GM18507 (cell line): ENCODE results near the gene ZNRF2.
A peak's percentile ranks its signal among the peaks of the same experiment; 100 is the strongest.
"Not testable (repeated sequence)": the region's sequence is repeated elsewhere in the genome, so short reads cannot be mapped to it uniquely, and the experiment has no call there.

Experiments
- DNase-seq: peaks from one replicate; pipeline ENCODE4 v3.0.0; 2011; ENCODE audit warnings: low read depth; ENCODE audit not compliant: insufficient read length; ENCODE audit errors: extremely low spot score
- FAIRE-seq: peaks from 2 replicates; lab custom pipeline; 2011; peaks lifted over from hg19 to GRCh38; lab: Jason Lieb, UNC

ZNRF2 gene

GRCh38 chr7:30285067-30285535 lies 704 bp downstream of the ZNRF2 start:
- no peak for DNase-seq

DNA sequence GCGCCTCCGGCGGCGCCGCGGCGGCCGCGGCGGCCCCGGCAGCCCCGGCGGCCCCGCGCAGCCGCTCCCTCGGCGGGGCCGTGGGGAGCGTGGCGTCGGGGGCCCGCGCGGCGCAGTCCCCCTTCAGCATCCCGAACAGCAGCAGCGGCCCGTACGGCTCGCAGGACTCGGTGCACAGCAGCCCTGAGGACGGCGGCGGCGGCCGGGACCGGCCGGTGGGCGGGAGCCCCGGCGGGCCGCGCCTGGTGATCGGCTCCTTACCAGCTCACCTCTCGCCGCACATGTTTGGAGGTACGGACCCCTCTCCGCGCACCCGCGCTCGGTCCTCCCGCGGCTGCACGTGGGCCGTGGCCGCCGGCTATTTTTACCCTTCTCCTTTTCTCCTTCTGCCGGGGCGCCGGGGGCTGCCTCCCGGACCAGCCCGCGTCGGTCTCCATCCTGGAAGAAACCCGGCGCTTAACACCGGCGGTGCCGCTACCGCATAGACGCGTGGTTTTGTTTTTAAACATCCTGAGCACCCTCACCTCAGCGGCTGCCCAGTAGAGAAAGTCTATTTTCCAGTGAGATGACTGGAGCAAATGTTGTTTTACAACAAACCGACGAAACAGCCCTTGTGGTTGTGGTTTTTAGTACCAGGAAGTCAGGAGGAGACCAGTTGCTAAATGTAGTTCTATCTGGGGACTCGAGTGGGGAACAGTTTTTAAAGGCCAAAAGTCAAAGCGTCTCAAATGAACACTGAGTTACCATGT lies 1.3 kb downstream of the ZNRF2 start:
- DNase-seq (no peak), FAIRE-seq (peak; percentile 81)

More at GRCh38 chr7:30285067-30285535, 704 bp downstream of the ZNRF2 start:
- FAIRE-seq = no peak

GRCh38 chr7:30286749-30287148 lies 2.4 kb downstream of the ZNRF2 start:
- FAIRE-seq (no peak), DNase-seq (no peak)

DNA sequence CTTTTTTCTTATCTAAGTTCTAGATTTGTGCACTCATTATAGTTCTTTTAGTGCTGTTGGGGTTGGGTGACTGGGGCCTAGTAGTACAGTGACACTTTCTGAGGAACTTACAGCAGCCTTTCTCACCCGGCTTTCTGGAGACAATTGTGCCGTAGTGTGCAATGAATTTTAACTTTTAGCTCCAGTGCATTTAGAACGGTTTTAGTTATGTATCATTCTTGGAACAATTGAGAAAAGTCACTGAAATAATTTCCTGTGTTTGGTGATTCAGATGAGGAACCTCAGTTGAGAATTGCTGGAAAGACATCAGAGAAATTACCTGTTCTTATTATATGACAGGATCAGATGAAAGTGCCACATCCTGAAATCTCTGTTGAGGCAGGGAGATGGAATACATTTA lies 3.2 kb downstream of the ZNRF2 start:
- DNase-seq, FAIRE-seq: not testable (repeated sequence)

- not testable (repeated sequence) for DNase-seq, FAIRE-seq
Measured at GRCh38 chr7:30289634-30290033, 5.2 kb downstream of the ZNRF2 start.

- DNase-seq, FAIRE-seq: not testable (repeated sequence)
Measured at GRCh38 chr7:30290317-30290716, 5.9 kb downstream of the ZNRF2 start.

GRCh38 chr7:30292416-30293038 lies 8.1 kb downstream of the ZNRF2 start:
- not testable (repeated sequence) for FAIRE-seq, DNase-seq

- FAIRE-seq, DNase-seq: not testable (repeated sequence)
Measured at GRCh38 chr7:30296304-30296703, 11.9 kb downstream of the ZNRF2 start.

DNA sequence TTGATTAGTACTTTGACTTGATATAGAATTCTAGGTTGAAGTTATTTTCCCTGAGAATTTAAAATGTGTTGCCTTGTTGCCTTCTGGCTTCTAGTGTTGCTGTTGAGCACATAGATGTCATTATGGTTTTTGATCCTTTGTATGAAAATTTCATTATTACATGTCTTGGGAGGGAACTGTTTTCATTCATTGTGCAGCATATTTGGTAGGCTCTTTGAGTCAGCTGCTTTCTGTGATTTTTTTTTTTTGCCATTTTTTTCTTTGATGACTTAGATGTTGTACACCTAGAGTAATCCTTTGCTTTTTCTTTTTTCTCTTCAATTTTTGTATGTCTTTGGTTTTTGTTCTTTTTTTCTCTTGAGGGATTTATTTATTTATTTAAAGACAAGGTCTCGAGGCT lies 13.1 kb downstream of the ZNRF2 start:
- not testable (repeated sequence) for FAIRE-seq, DNase-seq

DNA sequence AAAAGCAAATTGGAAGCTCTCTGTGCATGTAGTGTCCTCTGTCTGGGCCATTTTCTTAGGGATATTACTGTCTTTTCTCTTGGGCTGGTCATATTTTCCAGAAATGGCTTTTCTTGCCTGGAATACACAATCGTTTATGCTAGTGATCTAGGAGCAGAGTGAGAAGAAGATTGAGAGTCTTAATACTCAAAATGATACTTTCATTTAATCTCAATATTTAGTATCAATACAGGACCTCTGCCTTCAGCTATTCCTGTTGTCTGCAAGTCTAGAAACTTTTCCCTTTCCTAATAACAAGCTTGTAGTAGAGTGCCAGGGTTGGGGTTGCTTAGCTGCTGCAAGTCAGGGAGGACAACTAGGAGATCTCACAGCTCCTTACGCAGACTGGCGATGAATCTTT lies 14.0 kb downstream of the ZNRF2 start:
- FAIRE-seq, DNase-seq: not testable (repeated sequence)

DNA sequence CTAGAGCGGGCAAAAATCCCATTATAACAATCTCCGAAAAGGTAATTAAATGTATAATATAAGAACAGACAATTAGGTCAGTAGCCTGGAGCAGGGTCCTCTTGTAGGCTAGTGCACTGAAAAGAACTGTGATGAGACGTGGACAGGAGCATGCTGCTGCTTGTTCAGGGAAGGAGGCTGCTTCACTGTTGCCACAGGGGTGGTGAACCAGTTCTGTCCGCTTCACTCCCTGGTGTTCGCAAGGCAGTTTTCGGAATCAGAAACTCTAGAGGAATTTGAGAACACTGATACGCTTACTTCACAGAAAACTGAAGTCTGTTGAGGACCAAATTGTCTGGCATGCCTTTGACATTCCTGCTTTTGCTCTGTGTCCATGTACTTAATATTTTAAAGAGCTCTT lies 17.4 kb downstream of the ZNRF2 start:
- DNase-seq (no peak), FAIRE-seq (no peak)

GRCh38 chr7:30302656-30303311 lies 18.4 kb downstream of the ZNRF2 start:
- FAIRE-seq = no peak
- DNase-seq = no peak

DNA sequence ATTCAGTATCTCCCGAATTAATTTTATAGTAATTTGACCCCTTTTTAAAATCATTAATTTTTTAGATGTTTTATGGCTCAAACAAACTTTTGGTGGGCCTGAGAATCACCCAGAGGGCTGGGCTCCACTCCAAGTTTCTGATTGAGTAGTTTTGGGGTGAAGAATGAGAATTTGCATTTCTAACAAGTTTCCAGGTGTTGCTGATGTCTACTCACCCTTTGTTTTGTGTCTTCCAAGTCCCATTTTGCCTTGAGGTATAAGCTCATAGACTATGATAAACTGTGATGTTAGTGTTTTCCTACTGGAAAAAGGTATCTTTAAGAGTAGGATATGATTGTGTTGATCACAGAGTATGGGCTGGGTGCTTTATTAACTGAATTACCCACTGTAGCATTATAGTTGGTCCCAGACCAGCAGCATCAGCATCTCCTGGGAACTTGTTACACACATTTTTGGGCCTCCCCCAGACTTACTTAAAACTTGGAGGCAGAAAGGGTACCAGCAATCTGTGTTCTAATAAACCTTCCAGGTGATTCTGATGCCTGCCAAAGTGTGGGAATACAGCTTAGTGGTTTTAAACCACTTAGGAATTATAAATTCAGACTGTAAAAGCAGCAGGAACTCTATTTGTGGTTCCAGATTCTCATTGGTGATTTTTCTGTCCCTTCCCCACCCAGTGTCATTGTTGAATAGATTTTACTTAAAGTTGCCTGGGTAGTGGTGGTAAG lies 19.1 kb downstream of the ZNRF2 start:
- DNase-seq (no peak), FAIRE-seq (peak; percentile 74)

DNA sequence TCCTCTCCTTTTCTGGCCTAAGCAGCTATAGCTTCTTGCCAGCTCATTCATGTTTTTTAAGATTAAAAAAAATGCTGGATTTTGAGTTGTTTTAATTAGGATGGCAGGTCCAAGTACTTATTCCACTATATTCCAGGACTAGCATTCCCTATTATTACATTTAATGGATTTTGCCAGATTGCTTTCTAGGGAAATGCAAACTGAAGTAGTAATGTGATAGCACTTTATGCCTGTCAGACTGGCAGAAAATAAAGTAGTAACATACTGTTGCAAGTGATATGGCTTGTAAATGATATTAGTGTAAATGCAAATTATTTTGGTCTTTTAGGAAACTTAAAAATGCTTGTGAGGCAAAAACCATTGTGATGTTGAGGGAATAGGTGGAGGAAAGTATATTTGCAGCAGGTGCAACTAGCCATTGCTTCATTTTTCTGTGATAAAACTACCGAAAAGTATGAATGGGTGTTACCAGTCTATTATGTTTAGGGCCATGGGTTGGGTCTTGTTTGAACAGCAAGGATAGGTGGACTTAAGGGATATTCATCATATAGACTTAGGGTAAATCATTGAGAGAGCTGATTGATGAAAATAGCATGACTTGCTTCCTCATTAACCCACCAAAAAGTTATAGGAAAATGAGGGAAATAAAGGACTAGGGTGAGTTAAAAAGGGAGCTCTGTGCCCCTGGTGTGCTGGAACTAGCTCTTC lies 19.9 kb downstream of the ZNRF2 start:
- DNase-seq (no peak), FAIRE-seq (no peak)

GRCh38 chr7:30306976-30307375 lies 22.6 kb downstream of the ZNRF2 start:
- no peak for FAIRE-seq
- no peak for DNase-seq

DNA sequence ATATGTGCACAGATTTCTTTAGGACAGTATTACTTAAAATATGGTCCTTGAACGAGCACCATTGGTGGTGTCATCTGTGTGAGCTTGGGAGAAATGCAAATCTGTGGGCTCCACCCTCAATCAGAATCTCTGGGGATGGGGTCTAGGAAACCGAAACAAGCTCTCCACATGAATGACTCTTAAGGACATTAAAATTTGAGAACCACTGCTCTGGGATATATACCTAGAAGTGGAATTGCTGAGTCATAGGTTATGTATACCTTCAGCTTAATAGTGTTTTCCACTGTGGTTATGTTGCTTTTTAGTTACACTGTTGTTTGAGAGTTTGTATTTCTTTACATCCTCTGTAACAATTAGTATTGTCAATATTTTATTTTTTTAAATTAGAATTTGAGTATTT lies 24.0 kb downstream of the ZNRF2 start:
- FAIRE-seq (no peak), DNase-seq (no peak)

GRCh38 chr7:30309302-30309701 lies 24.9 kb downstream of the ZNRF2 start:
- FAIRE-seq (no peak), DNase-seq (no peak)

DNA sequence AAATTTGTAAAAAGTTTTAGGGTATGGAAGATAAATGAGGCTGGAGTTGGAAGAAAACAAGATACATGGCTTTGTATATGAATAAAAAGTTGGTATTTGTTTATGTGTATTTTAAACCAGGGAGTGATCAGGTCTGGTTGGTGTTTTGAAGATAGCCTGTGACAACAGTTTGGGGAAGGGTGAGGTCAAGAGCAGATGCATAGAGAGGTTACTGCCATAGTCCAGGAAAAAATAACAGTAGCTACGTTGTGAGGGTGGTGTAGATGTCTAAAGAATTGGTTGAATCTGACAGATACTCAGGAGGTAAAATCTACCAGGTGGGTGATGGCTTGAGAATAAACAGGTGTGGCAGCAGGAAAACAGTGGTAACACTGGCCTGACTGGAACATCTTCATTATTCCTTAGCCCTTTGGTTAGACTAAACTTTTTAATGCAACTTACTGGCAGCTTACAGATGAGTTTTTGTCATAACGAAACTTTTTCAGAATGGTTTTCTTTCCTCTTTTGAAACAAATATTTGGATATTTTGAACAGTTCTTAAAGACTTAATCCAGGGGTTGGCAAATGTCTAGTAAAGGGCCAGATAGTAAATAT lies 25.5 kb downstream of the ZNRF2 start:
- no peak for FAIRE-seq
- DNase-seq = no peak
